Measurements from ENCODE around the gene NCKAP5.

NCKAP5 gene

DNA sequence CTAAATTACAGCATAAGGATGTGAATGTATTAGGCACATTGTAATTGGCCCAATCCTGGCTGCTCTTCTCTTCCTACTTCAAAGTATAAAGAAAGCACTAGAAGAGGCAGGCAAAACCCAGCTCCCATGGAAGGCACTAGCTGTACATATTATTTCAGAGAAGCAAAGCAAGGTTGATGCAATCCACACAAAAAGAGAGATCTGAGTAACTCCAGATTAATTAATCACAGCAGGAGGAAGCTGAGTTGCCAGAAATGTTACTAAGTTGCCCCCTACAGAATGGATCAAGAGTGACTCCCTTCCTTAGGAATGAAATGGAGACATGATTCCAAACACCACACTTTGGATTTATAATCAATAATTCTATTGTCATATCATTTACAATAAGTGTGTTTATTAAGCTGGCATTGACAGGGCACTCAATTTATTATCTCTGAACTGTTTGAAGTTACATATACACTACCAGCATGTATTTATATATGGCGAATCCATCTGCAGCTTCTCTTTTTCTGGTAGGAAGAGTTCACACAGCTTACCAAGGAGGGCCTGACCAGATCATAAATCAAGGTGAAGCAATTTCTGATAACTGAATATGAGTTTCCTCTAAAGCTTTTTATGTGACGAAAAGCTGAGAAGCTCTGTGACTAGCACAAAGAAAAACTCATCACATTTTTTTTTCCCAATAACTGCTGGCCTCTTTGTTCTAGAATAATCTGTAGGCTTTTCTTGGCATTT is 505.2 kb downstream of the NCKAP5 start:
- no peak for DNase-seq

DNA sequence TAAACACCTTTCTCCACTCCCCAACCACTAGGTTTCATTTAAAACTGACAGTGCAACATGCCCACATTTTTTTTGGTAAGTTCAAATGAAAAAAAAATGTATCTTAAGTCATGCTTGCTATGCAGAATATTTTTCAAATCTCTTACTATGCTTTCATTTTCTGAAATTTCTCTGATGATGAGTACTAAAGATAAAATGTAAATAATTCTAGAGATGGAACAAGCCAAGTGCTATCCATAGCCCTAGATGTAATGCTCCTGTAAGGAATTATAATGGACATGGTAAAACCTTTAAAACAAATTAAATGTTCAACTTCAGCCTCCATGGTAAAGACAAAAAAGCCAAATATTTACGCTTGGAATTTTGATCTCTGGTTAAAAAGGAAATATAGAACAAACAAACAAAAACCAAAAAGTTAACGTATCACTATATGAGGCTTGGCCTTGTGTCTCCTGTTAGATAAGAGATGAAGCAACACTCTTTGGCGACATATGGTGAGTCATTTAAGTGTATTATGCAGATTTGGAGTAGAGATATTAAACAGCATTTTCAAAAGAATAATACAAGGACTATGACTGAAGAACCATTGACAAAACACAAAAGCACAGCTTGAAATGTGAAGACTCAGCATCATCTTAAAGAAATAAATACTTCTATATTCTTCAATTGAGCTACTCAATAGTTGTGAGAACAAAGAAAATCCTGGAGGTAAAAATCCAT is 506.2 kb downstream of the NCKAP5 start:
- no peak for DNase-seq

DNA sequence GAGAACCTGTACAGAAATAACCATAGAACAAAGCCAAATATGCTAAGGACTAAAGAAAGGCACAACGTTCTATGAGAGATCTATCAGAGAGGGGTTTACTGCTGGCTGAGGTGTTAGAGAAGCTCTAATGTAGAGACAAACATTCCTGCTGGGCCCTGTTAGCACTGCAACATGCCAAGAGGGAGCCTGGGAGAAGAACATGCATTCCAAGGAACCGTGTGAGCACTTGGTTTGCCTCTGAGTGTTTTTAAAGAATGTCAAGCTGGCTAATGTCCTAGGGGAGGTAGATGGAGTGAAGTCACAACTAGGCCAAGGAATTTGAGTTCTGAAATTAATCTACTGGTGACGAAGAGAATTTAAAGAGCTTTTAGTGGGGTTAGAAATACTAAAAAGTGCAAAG is 514.0 kb downstream of the NCKAP5 start:
- DNase-seq = no peak

DNA sequence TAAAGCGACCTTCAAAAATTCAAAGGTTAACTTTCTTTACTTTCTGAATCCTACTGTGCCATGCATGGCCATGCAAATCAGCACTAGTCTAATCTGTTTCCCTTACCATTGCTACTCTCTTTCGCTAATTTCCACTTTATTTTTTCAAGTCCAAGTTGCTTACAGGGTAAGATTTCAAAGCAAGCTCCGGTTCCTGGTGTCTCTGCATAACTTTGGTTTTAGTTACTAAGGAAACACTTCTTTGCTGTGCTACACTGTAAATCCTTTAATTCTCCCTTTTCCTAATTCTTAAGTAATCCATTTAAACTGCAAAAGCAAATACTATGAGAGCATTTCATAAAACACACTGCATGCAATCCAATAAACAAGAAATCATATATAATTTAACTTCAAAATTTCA is 514.7 kb downstream of the NCKAP5 start:
- DNase-seq = no peak

DNA sequence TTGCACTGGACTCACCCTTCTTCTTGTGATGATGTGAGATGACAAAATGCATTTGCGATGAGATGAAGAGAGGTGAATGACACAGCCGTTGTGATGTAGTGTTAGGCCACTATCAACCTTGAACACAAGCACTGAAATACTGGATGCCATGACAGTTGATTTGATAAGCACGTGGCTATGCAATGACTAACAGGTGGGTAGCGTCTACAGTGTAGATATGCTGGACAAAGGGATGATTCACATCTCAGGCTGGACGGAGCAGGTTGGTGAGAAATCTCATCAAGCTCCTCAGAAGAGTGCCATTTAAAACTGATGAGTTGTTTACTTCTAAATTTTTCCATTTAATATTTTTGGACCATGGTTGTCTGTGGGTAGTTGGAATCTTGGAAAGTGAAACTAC is 522.5 kb downstream of the NCKAP5 start:
- no peak for DNase-seq

DNA sequence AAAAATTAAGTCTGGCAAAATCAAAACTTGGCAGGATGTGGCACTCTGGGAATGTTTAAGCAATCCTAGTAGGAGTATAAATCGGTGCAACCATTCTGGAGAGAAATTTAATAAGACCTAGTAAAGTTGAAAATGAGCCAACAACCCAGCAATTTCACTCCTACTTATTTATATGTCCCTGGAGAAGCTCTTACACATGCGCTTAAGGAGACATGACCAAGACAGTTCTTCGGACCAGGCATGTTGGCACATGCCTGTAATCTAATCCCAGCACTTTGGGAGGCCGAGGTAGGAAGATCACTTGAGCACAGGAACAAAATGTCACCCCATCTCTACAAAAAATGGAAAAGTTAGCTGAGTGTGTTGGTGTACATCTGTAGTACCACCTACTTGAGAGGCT is 523.7 kb downstream of the NCKAP5 start:
- DNase-seq = peak; percentile 23

DNA sequence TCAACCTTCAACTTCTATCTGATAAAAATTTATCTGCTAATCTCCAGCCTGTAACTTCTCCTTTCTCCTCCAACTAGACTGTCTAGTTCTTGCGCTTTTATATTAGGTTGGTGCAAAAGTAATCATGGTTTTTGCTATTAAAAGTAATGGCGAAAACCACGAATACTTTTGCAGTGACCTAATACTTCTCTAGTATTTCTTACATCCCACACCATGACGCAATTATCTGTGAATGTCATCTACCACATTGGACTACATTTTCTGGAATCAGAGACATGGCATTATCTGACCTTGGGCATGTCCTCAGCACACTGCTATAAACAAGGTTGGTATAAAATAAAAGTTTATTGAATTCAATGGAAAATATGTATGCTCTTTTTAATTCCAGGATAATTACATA is 528.1 kb downstream of the NCKAP5 start:
- no peak for DNase-seq

DNA sequence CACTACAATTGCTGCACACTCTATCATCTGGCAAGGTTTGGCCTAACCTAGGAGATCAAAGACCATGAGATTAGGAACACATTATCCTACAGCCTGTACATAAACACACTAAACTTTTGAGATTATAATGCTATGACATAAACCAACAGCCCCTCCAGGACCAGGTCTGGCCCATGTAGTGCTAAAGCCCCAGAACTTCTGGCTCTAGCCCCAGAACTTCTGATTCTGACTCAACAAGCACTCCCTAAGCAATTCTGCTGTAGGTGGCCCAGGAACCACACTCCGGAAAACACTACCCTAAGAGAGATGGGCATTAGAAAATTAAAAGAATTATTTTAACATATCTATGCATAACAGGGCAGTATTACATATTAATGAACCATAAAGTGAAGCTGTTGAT is 528.7 kb downstream of the NCKAP5 start:
- DNase-seq = no peak

DNA sequence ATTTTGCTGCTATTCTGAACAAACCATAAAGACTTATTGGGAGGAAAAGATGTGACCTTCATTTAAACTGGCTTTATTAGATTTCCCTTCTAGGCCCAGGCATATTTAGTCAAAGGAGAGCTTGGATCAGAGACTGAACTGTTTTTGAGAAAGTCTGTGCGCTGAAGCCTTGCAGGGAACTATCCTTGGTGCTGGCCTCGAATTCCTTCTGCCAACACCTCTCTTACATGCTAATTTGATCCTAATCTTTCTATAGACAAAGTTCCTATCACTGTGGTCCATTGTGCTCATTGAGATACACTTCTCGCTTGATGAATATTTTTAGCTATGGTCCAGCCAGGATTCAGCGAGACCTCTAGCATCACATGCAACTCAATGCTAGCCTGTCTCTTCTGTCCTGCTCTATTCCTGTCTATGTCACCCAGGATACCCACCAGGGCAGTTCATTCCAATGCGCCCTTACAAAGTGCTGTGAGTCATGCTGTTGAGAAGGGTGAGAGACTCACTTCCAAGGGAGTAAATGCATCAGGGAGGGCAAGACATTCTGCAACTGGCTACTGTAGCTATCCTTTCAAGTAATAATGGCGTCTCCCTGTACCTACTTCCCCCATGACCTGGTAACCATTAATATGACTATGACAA is 541.6 kb downstream of the NCKAP5 start:
- no peak for DNase-seq

DNA sequence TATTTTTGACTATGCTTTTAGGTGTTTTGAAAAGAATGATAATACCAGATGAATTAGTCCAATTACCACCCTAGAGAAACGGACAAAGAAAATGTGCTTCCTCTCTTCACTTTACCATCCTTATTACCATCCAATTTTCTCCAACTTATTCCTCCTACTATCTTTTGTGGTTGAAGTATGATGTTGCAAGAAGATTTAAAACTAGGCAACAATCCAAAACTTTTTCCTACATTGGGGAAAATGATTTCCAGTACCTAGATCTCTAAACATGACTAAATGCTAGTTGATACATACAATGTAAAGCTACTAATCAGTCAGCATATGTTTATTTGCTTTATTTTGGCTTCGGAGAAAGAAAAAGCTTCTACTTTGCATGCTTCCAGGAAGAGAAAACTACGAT is 543.3 kb downstream of the NCKAP5 start:
- DNase-seq = no peak

DNA sequence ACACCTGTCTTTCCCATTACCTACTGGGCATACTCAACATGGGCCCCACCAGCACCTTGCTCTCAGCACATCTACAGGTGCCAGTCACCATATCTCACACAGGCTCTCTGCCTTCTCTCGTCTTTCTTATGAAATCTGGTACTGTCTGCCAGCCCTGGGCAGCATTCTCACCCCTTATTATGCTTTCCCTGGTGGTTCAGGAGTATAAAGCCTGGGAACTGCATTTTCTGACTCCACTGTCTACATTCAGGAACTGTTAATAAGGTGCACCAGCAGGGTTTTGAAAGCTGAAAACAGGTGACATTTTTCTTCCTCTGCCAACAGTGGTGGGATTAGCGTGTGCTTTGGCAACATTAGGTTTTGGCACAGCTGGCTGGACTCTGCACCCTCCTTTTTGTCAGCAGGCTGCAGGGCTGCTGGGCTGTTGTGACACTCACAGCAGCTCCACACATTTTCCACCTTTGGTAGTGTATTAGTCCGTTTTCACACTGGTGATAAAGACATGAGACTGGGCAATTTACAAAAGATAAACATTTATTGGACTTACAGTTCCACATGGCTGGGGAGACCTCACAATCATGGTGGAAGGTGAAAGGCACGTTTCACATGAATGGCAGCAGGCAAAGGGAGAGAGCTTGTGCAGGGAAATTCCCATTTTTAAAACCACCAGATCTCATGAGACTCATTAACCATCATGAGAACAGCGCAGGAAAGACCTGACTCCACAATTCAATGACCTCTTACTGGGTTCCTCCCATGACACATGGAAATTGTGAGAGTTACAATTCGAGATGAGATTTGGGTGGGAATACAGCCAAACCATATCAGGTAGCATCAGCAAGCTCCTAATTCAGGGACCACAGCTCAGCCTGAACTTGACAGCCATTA is 555.2 kb downstream of the NCKAP5 start:
- no peak for DNase-seq

DNA sequence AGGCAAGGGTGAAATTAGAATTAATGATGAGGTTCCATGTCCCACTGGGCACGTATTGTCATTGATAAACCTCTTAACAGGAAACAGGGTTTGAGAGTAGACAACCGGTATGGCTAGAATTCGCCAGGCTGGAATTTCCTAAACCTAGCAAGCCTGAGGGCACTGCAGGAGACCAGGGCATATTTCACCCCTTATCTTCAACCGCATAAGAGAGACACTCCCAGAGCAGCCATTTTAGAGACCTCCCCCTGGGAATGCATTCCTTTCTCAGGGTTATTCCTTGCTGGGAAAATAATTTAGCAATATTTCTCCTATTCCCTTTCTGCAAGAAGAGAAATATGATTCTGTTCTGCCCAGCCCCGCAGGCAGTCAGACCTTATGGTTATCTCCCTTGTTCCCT is 563.6 kb downstream of the NCKAP5 start:
- DNase-seq = no peak

DNA sequence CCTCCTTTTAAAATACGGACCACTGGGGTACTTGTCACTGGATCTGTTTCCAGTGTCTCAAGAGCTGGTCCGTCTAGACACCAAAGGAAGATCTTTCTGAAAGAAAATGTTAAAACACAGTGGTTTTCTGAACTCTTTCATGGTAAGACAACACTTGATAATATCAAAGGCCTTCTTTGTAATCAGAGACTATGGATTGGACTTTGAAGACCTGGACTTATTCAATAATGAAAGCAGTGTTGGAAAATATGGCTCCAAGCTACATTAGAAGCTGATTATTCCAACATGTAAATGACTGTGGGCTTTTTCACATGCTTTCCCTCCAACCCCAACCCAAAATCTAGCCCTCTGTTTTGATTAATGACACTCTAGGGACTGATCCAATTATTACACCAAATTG is 568.8 kb downstream of the NCKAP5 start:
- no peak for DNase-seq

DNA sequence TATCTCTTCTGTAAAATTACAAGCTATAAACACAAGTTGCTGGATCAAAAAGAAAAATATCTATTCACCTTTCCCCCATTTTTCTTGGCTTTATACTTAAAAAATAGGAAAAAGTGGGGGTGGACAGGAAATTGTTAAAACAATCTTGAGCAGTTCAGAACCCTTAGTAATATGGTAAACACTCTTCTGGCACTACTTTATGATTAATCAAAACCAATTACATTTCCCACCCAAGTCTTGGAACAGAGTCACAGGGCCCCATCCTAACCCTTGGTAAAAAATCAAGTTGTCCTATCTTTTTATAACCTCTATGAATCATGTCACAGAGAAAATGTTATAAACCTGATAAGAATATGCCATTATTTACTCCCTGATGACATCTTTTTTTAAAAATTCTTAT is 570.0 kb downstream of the NCKAP5 start:
- no peak for DNase-seq

DNA sequence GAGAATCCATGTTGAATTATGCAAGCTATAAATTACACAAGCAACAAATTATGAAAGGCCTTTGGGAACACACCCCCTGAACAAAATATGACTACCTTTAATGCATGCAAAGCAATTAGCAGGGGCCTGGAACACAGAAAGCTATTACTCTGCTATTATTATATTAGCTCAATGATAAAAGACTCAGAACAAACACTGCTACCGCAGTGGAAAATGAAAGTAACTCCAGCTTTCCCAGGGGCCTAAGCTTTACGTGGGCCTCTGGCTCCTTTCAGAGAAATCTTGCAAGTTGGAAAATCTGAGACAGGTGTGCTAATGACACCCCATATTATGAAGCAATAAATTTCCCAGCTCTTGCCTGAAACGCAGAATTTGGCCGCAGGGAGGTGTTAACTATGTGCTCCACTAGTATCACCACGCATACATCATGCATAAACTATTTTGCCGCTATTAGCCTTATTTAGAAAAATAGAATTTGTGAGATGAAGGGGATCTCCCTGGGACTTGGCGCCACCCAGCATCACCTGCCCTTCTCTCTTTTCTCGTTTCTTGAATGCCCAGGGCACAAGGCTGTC is 576.7 kb downstream of the NCKAP5 start:
- DNase-seq = no peak

DNA sequence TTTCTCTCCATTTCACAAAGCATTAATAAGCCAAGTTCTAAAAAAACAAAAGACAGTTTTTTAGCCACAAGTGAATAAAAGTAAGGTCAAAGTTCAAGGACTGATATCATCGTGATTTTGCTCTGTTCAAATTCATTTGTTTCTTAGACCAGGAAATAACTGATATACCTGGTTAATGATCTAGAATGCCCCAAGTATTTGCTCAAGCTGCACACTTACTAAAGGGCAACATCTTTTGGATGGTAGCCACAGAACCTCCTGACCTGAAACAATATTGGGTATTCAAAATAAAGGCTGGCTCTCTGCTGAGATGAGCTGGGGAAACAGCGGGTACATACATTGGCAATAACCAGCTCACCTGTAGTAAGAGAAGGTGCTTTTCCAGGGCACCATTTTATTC is 583.5 kb downstream of the NCKAP5 start:
- DNase-seq = no peak

DNA sequence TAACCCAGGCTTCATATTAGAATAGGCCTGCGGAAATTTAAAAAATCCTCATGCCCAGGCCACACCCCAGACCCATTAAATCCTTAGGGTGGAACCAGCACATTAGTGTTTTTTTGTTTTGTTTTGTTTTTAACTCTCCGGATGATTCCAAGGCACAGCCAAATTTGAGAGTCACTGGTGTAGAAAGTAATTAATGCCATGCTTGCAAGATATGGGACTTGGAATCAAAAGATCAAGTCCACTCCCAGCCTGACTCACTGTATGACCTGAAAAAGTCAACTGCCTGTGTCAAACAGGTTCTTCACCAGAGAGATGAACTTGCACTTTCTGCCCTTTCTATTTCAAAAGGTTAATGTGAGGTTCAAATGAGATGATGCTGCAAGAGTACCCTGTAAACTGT is 588.0 kb downstream of the NCKAP5 start:
- DNase-seq = no peak

DNA sequence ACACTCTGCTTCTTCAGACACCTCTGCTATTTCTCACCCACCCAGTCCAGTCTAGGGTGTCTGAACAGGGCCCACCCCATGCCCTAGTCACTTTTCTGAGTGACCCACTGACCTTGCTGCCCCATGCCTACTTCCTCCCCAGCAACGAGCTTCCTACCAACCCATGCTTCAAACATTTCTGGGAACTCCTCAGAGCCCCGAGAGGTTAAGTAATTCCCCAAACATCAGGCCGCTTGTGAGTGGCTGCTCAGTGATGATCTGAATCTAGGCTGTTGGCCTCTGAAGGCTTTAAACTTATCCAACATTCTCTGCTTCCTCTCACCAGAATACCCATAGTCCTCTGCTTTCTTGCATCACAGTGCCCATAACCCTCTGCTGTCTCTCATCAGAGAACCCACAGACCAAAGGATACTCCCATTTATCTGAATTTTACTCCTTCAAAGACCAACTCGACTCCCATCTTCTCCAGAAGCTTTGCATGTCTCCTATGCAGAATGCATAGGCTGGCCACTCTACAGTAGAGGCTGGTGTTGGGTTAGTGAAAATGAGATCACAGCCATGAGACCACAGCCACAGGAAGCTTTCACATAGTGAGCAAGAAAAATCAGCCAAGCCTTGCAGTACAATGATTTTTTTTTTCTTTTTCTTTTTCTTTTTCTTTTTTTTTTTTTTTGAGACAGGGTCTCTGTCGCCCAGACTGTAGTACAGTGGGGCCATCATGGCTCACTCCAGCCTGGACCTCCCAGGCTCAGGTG is 588.7 kb downstream of the NCKAP5 start:
- DNase-seq = no peak

DNA sequence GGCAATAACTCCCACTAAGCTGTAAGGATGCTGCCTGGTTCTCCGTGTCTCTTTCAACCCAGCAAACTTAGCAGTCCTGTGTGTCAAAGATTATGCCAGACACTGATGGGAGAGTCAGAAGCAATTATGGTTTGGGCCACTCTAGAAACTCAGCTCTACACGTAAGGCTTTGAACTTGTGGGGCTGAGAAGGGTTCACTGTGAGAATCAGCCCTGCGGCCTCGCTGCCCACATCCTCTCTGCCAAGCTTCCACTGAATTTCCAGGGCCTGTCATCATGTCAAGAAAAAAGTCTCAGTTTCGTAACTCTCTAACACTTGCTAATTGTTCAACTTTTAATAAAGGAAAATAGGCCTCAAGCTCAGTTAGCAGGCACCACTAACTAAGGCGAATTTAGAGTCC is 589.4 kb downstream of the NCKAP5 start:
- no peak for DNase-seq

DNA sequence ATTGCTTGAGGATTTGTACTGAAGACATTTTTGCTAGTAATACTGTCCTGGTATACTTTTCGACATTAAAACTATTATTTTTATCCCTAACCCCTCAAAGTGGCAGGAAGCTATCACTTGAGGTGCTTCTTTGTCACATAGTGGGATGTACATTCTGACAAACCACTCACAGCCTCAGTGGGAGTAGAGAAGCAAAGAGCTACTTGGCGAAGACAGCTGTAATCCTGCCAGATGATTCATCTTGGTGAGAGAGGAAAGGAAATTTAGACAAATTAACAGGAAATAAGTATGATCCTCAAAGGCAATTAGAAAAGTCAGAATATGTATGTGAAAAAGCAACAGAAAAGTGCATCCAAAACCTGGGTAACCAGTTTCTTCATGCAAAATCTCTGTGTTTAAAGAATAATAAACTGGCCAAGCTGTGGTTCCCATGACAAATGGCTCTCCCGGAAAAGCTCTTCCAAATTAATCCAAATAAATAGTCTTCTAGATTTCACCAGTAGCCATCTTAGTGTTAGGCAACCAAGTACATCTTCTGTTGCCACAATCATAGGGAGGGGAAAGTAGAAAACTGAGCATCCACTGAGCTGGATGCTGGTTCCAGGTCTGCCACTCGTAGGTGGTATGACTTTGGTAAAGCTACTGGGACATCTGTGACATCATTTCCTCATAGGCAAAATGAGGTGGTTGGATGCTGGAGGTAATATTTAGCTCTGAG is 590.3 kb downstream of the NCKAP5 start:
- DNase-seq = no peak
